Heart left ventricle (tissue), 16 donors: Measurements from ENCODE around the gene PRKCB. TPM values are rescaled to one million over a fixed set of nuclear protein-coding genes. Genes with fewer than 3 reads are reported as not detected.
A peak's percentile ranks its signal among the peaks of the same experiment; 100 is the strongest.

ENCODE experiments used
- ATAC-seq, 4 donors: fragments of 200-7000 bp; cut with Tn5 transposase; one replicate each; pipeline ENCODE4 v1.9.1; 2020 to 2022; ENCODE audit warnings: moderate library complexity in 4 of 4, mild to moderate bottlenecking in 3 of 4, moderate number of reproducible peaks in 1 of 4
- DNase-seq, 5 donors: peaks; one replicate each; pipeline ENCODE4 v3.0.0-alpha.2; 2020
- H3K27ac ChIP-seq, 12 donors: fragments of 200-600 bp; sonication (generic) in 4 of 12; one replicate each; pipeline versions ENCODE4 v1.5.0 to v1.8.0; 2016 to 2022; ENCODE audit warnings: mild to moderate bottlenecking in 2 of 12
- H3K27me3 ChIP-seq, 9 donors: fragments of 200-600 bp; sonication (generic) in 2 of 9; one replicate each; pipeline versions ENCODE4 v1.5.1 to v1.8.0; 2016 to 2022; ENCODE audit warnings: mild to moderate bottlenecking in 3 of 9
- H3K36me3 ChIP-seq, 9 donors: fragments of 200-600 bp; sonication (generic) in 2 of 9; one replicate each; pipeline versions ENCODE4 v1.5.0 to v1.8.0; 2018 to 2022; ENCODE audit warnings: mild to moderate bottlenecking in 2 of 9
- H3K4me1 ChIP-seq, 12 donors: fragments of 200-600 bp; sonication (generic) in 4 of 12; one replicate each; pipeline versions ENCODE4 v1.5.0 to v1.8.0; 2016 to 2022; ENCODE audit warnings: mild to moderate bottlenecking in 3 of 12
- H3K4me3 ChIP-seq, 12 donors: fragments of 200-600 bp; sonication (generic) in 4 of 12; one replicate each; pipeline versions ENCODE4 v1.5.0 to v1.8.0; 2017 to 2022; ENCODE audit warnings: mild to moderate bottlenecking in 9 of 12, moderate library complexity in 4 of 12
- H3K9me3 ChIP-seq, 12 donors: fragments of 200-600 bp; sonication (generic) in 4 of 12; one replicate each; pipeline versions ENCODE4 v1.5.0 to v1.8.0; 2016 to 2022; ENCODE audit warnings: mild to moderate bottlenecking in 1 of 12
- POLR2A ChIP-seq, 2 donors: fragments of 450-650 bp; IDR thresholded peaks; one replicate each; pipeline ENCODE4 v1.6.1; 2017; ENCODE audit warnings: antibody characterized with exemption in 2 of 2, mild to moderate bottlenecking in 2 of 2, moderate library complexity in 2 of 2
- WGBS, 4 donors: extraction: QIAGEN DNeasy Blood & Tissue Kit in 2 of 4; methylation state at CpG; one replicate each; pipeline versions ENCODE4 v1.1.5 to v1.1.7; 2013 to 2018; 5-methylcytosine and 5-hydroxymethylcytosine counted together
- intact Hi-C, 10 donors: fragments of 100-400 bp; cut with DNase I; formaldehyde crosslinking; loops; one replicate each; pipeline versions ENCODE4 v1.11.1 to v1.14.2; 2022
- polyA plus RNA-seq, 2 donors: library from polyadenylated mRNA; stranded (reverse); fragments of 200-250 nt; gene quantifications; one replicate each; pipeline ENCODE4 v1.2.3, GENCODE V29; 2013
- total RNA-seq, 9 donors: library from RNA; depleted of rRNA in 2 of 9; stranded (reverse); fragments of >200 nt in 2 of 9; fragmentation: NEBNext Ultra II Directional in 3 of 9; extraction: Animal tissue kit (Norgen Biotek cat#: 25700) in 3 of 9; gene quantifications; one replicate each; pipeline versions ENCODE4 v1.1.0 to v1.2.4, GENCODE V29; 2016 to 2023
- TF ChIP-seq, protein P1 (sequence below), 12 donors: fragments of 200-600 bp; sonication (generic) in 4 of 12; IDR thresholded peaks; one replicate each; pipeline versions ENCODE4 v1.5.0 to v1.8.0; 2018 to 2022; ENCODE audit warnings: antibody characterized with exemption in 12 of 12, mild to moderate bottlenecking in 5 of 12
- donor health status: ischemic (EF 13 %, LVEDD 7.1; RV severe dilation, severe dysfunction).
- donor health status: healthy with polysubstance abuse.
- donor health status: DM: no; HTN: yes; CAD: no.
- donor health status: DM: no; HTN: no; CAD: no.
- donor health status: ischemic (EF 25% LVEDD 6.9; RV normal size, moderate dysfunction).
- donor health status: ischemic (EF 25% LVEDD 5.7; RV mildly dilated, moderate dysfunction).
- donor health status: healthy.
- donor health status: DM: yes; HTN: yes; CAD: no.
- donor health status: ischemic (EF 35%, LVEDD 5.7; RV mildly dilated, moderate dysfunction).
- donor health status: nonischemic (EF 11% LVEDD 7.7; RV severe dilation, severe dysfunction).
- donor health status: DM: yes; HTN: yes; CAD: no.
- donor health status: PGD.
- donor health status: ischemic (EF 29% LVEDD 5.4; RV normal size, mild dysfunction).
- donor health status: nonischemic (EF 23%, LVEDD 6.1; RV moderate dilation, normal function).

The PRKCB gene
- total and polyA plus RNA-seq, 11 donors, result 0.30 to 18.4 (median 1.7) TPM

DNA sequence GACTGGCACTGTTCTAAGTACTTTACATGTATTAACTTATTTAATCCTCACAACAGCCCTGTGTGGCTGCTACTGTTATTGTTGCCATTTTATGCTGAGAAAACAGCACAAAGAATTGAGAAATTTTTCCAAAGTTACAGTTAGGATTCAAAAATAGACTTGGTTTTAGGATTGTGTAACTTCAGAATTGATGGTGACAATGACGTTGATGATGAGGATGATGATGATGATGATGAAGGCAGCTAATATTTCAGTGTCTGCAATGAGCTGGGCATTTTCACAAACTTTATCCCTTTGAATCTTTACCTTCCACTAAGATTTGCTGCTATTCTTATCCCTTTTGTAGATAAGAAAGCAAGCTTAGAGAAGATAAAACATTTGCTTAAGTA, 22.1 kb downstream of the PRKCB start:
- intact Hi-C loops, result no loop called here
- peak overlapping the region in 2 of 12 donors; percentile 56 to 60 for H3K27ac ChIP-seq

DNA sequence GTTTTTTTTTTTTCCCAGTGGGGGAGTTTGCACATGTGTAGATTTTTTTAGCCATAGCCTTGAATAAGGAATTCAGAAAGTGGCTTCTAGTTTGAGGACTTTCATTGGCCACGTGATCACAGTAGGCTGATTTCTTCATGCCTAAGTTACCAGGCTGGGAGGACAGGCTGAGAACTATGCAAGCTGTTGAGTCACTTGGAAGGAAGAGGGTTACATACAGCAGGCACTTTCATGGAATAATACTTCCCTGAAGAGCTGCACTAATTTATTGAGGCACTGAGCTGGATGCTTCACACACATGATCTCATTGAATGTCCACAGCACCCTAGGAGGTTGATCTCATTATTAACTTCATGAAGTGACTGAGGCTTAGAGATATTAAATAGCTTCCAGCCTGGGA, 22.8 kb downstream of the PRKCB start:
- peaks cover 0 to 7% (median 0%) of the 10 kb centered on the region in 9 donors for H3K27me3 ChIP-seq
- H3K4me3 ChIP-seq, result no peak overlapping the region
- H3K9me3 ChIP-seq, result no peaks in the 10 kb centered on the region
- TF ChIP-seq, protein P1, sequence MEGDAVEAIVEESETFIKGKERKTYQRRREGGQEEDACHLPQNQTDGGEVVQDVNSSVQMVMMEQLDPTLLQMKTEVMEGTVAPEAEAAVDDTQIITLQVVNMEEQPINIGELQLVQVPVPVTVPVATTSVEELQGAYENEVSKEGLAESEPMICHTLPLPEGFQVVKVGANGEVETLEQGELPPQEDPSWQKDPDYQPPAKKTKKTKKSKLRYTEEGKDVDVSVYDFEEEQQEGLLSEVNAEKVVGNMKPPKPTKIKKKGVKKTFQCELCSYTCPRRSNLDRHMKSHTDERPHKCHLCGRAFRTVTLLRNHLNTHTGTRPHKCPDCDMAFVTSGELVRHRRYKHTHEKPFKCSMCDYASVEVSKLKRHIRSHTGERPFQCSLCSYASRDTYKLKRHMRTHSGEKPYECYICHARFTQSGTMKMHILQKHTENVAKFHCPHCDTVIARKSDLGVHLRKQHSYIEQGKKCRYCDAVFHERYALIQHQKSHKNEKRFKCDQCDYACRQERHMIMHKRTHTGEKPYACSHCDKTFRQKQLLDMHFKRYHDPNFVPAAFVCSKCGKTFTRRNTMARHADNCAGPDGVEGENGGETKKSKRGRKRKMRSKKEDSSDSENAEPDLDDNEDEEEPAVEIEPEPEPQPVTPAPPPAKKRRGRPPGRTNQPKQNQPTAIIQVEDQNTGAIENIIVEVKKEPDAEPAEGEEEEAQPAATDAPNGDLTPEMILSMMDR (IDR thresholded peaks at IDR 0.05), result no peak
- no peak for TF ChIP-seq POLR2A (IDR thresholded peaks at IDR 0.05)
- intact Hi-C loops, result no loop called here
- peak overlapping the region in 2 of 12 donors; percentile 56 to 60 for H3K27ac ChIP-seq
- H3K36me3 ChIP-seq, result no peaks in the 10 kb centered on the region
- ATAC-seq (peak in 3 of 4 donors; percentile 45 to 84 (median 72)), DNase-seq (no peak)
- peaks cover 0 to 93% (median 0%) of the 10 kb centered on the region in 12 donors for H3K4me1 ChIP-seq
- 39 to 51% (median 43%) methylated on average over 1 of the region's 1 CpG for WGBS, 4 donors

More for the DNA sequence above, 22.1 kb downstream of the PRKCB start:
- no peaks in the 10 kb centered on the region for H3K36me3 ChIP-seq
- no peak overlapping the region for H3K4me3 ChIP-seq
- H3K27me3 ChIP-seq, result peaks cover 0 to 4% (median 0%) of the 10 kb centered on the region in 9 donors
- peaks cover 0 to 92% (median 0%) of the 10 kb centered on the region in 12 donors for H3K4me1 ChIP-seq
- TF ChIP-seq, protein P1 (IDR thresholded peaks at IDR 0.05), result no peak
- TF ChIP-seq POLR2A (IDR thresholded peaks at IDR 0.05), result no peak
- no peaks in the 10 kb centered on the region for H3K9me3 ChIP-seq
- whole genome bisulfite sequencing, 4 donors, result 41 to 54% (median 50%) methylated on average over 1 of the region's 1 CpG
- ATAC-seq (no peak), DNase-seq (no peak)

DNA sequence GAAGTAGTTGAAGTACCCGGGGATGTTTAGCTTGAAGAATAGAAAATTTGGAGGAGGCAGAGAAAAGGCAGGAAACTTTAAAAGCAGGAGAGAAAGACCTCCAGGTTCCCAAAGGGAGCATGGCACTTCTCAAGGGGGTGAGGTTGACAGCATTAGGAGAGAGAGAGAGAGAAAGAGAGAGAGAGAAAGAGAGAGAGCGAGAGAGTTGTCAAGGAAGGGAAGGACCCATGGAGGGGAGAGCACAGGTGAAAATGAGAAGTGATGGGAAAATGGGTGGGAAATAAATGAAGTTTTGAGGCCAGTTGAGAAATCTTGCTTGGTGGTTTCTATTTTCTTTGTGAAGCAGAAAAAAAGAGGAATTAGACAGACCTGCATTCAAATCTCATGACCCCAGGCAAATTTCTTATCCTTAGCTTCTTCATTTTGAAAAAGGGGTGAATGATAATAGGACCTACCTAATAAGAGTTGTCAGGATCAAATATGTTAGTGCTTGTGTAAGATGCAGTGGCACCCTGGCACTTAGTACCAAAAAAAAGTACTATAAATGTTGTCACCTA, 24.0 kb downstream of the PRKCB start:
- no peaks in the 10 kb centered on the region for H3K9me3 ChIP-seq
- TF ChIP-seq, protein P1 (IDR thresholded peaks at IDR 0.05), result no peak
- no peak for TF ChIP-seq POLR2A (IDR thresholded peaks at IDR 0.05)
- 70 to 76% (median 73%) methylated on average over 2 of the region's 2 CpGs for WGBS, 4 donors
- ATAC-seq, result no peak
- intact Hi-C loops, result no loop called here
- peaks cover 0 to 97% (median 0%) of the 10 kb centered on the region in 12 donors for H3K4me1 ChIP-seq
- peak overlapping the region in 1 of 12 donors; percentile 60 for H3K27ac ChIP-seq
- no peaks in the 10 kb centered on the region for H3K36me3 ChIP-seq
- peaks cover 0 to 13% (median 0%) of the 10 kb centered on the region in 9 donors for H3K27me3 ChIP-seq
- no peak for DNase-seq
- H3K4me3 ChIP-seq, result no peak overlapping the region

DNA sequence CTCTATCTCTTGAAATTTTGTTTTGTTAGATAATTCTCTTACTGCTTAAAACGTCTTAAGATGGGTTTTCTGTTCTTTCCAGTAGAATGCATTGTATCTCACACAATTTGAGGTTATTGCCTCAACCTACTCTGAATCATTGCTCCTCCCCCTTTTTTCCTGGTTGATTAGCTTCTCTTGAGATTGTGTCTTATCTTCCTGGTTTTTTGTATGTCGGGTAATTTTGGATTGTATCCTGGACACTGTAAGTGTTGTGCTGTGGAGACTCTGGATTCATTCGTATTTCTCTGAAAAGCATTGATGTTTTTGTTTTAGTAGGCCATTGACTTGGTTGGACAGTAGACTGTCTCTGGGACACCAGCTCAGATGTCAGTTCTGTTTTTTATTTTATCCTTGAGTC, 26.1 kb downstream of the PRKCB start:
- Histone ChIP-seq H3K27ac (no peak overlapping the region), H3K9me3 (no peaks in the 10 kb centered on the region), H3K27me3 (peaks cover 0 to 25% (median 0%) of the 10 kb centered on the region in 9 donors), H3K4me3 (no peak overlapping the region), H3K4me1 (peaks cover 0 to 81% (median 0%) of the 10 kb centered on the region in 12 donors), H3K36me3 (no peaks in the 10 kb centered on the region)
- ATAC-seq (no peak), DNase-seq (no peak)
- WGBS, 4 donors, result 69 to 76% (median 70%) methylated on average over 3 of the region's 3 CpGs
- TF ChIP-seq, protein P1 (IDR thresholded peaks at IDR 0.05), result no peak
- TF ChIP-seq POLR2A (IDR thresholded peaks at IDR 0.05), result no peak
- intact Hi-C loops, result no loop called here
